ENCODE measurements around the gene RAB40C.

DNA sequence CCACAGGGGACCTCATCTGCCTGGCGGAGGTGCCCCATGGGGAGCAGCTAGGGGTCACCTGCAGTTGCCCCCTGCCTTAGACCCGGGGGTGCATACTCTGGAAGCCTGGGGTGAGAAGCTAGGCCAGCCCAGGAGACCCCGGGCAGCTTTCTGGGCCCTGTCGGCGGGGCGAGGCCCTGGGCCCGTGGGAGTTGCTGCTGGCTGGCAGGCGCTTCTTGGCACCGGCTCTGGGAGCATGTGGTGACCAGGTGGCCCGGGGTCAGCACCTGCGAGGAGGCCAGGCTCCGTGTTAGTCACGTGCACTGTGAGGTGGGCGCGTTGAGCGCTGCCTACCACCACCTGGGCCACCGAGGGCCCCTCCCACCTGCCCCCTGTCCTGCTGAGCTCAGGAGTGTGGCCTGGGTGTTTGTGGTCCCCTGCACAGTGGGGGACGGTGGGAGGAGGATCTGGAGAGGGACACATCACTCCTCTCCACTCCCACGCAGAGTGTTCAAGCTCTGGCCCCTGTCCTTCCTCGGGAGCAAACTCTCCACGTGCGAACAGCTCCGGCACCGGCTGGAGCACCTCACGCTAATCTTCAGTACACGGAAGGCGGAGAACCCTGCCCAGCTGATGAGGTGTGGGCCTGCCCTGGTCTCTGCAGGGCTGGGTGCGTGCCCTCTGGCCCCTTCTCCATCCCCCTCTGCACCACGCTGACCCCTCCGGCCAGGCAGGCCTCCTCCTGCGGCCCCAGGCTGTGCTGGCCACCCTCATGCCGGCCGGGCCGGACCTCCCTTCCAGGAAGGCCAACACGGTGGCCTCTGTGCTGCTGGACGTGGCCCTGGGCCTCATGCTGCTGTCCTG, 14.3 kb upstream of the RAB40C start:
- TF ChIP-seq, protein P1, sequence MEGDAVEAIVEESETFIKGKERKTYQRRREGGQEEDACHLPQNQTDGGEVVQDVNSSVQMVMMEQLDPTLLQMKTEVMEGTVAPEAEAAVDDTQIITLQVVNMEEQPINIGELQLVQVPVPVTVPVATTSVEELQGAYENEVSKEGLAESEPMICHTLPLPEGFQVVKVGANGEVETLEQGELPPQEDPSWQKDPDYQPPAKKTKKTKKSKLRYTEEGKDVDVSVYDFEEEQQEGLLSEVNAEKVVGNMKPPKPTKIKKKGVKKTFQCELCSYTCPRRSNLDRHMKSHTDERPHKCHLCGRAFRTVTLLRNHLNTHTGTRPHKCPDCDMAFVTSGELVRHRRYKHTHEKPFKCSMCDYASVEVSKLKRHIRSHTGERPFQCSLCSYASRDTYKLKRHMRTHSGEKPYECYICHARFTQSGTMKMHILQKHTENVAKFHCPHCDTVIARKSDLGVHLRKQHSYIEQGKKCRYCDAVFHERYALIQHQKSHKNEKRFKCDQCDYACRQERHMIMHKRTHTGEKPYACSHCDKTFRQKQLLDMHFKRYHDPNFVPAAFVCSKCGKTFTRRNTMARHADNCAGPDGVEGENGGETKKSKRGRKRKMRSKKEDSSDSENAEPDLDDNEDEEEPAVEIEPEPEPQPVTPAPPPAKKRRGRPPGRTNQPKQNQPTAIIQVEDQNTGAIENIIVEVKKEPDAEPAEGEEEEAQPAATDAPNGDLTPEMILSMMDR (IDR thresholded peaks at IDR 0.05): no peak
- TF ChIP-seq EZH2 (IDR thresholded peaks at IDR 0.05): no peak
- no peak for TF ChIP-seq EZH2phosphoT487 (IDR thresholded peaks at IDR 0.05)

Measured in neural progenitor cell (in vitro differentiated cells).